Measurements from ENCODE around the gene BAG3.
A peak's percentile ranks its signal among the peaks of the same experiment; 100 is the strongest.

Gene BAG3

GRCh38 chr10:119652361-119652730, 1.2 kb downstream of the BAG3 start:
- DNase-seq (ENCODE audit: extremely low read depth, insufficient read length), result no peak
- TF ChIP-seq, protein P1, sequence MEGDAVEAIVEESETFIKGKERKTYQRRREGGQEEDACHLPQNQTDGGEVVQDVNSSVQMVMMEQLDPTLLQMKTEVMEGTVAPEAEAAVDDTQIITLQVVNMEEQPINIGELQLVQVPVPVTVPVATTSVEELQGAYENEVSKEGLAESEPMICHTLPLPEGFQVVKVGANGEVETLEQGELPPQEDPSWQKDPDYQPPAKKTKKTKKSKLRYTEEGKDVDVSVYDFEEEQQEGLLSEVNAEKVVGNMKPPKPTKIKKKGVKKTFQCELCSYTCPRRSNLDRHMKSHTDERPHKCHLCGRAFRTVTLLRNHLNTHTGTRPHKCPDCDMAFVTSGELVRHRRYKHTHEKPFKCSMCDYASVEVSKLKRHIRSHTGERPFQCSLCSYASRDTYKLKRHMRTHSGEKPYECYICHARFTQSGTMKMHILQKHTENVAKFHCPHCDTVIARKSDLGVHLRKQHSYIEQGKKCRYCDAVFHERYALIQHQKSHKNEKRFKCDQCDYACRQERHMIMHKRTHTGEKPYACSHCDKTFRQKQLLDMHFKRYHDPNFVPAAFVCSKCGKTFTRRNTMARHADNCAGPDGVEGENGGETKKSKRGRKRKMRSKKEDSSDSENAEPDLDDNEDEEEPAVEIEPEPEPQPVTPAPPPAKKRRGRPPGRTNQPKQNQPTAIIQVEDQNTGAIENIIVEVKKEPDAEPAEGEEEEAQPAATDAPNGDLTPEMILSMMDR (IDR thresholded peaks at IDR 0.05; ENCODE audit: insufficient read depth, low read length, poor library complexity, severe bottlenecking), result peak; percentile 17

GRCh38 chr10:119653209-119653608, 2.0 kb downstream of the BAG3 start:
- H3K27me3 ChIP-seq (replicated peaks; ENCODE audit: control insufficient read depth, insufficient read depth, low read length), result no peaks in the 10 kb centered on the region
- no peak overlapping the region for H3K4me3 ChIP-seq (replicated peaks; ENCODE audit: low read depth, low read length)
- H3K36me3 ChIP-seq (ENCODE audit: control insufficient read depth, insufficient read depth, low read length), result no peaks in the 10 kb centered on the region; the same call in 1 of the 2 replicates
- DNase-seq (ENCODE audit: extremely low read depth, insufficient read length), result no peak
- TF ChIP-seq, protein P1 (IDR thresholded peaks at IDR 0.05; ENCODE audit: insufficient read depth, low read length, poor library complexity, severe bottlenecking), result no peak

More at GRCh38 chr10:119652361-119652730, 1.2 kb downstream of the BAG3 start:
- Histone ChIP-seq H3K4me3 (replicated peaks; ENCODE audit: low read depth, low read length) (peak overlapping the region; percentile 64), H3K27me3 (replicated peaks; ENCODE audit: control insufficient read depth, insufficient read depth, low read length) (no peaks in the 10 kb centered on the region), H3K36me3 (ENCODE audit: control insufficient read depth, insufficient read depth, low read length) (no peaks in the 10 kb centered on the region; the same call in 1 of the 2 replicates)

DNA sequence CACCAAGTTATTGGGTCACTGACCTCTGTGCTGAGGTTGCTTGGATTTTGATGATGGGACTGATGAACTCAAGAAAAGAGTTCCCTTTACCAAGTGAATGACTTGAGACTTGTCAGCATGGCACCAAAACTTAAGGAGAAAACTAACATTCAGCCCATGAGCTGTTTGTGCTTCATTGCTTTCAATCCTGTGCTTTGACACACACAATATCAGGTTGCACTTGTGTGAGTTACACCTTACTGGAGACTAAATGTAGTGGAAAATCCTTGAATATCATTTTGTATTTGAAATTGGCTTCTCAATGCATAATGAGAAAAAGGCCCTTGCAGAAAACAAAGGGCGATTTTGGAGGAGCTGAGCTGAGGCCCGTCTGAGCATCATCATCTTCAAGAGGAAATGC, 2.7 kb downstream of the BAG3 start:
- Histone ChIP-seq H3K36me3 (ENCODE audit: control insufficient read depth, insufficient read depth, low read length) (no peaks in the 10 kb centered on the region; the same call in 1 of the 2 replicates), H3K4me3 (replicated peaks; ENCODE audit: low read depth, low read length) (no peak overlapping the region), H3K27me3 (replicated peaks; ENCODE audit: control insufficient read depth, insufficient read depth, low read length) (no peaks in the 10 kb centered on the region)
- DNase-seq (ENCODE audit: extremely low read depth, insufficient read length), result no peak
- TF ChIP-seq, protein P1 (IDR thresholded peaks at IDR 0.05; ENCODE audit: insufficient read depth, low read length, poor library complexity, severe bottlenecking), result no peak

GRCh38 chr10:119654540-119654939, 3.4 kb downstream of the BAG3 start:
- TF ChIP-seq, protein P1 (IDR thresholded peaks at IDR 0.05; ENCODE audit: insufficient read depth, low read length, poor library complexity, severe bottlenecking), result no peak
- Histone ChIP-seq H3K4me3 (replicated peaks; ENCODE audit: low read depth, low read length) (no peak overlapping the region), H3K36me3 (ENCODE audit: control insufficient read depth, insufficient read depth, low read length) (no peaks in the 10 kb centered on the region; the same call in 1 of the 2 replicates), H3K27me3 (replicated peaks; ENCODE audit: control insufficient read depth, insufficient read depth, low read length) (no peaks in the 10 kb centered on the region)
- DNase-seq (ENCODE audit: extremely low read depth, insufficient read length), result no peak

- TF ChIP-seq, protein P1 (IDR thresholded peaks at IDR 0.05; ENCODE audit: insufficient read depth, low read length, poor library complexity, severe bottlenecking), result no peak
- Histone ChIP-seq H3K4me3 (replicated peaks; ENCODE audit: low read depth, low read length) (no peak overlapping the region), H3K36me3 (ENCODE audit: control insufficient read depth, insufficient read depth, low read length) (no peaks in the 10 kb centered on the region; the same call in 1 of the 2 replicates), H3K27me3 (replicated peaks; ENCODE audit: control insufficient read depth, insufficient read depth, low read length) (no peaks in the 10 kb centered on the region)
- DNase-seq (ENCODE audit: extremely low read depth, insufficient read length), result no peak
Measured at GRCh38 chr10:119655566-119656001, 4.4 kb downstream of the BAG3 start.

DNA sequence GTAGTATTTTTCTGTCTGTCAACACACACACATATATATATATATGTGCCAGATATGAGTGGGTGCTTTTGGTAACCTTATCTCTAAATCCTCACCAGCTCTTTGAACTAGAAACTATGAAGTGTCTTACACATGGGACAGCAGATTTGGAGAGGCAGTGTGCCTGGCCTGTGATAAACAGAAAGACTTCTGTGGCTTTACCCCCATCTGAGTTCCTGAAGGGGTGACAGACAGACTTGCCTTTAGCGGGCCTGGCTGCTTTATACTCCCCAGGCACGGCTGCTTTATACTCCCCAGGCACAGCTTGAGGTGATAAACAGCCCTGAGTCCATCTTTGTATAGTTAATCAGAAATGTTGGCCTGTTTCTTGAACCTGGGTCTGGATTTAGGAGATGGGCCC, 5.6 kb downstream of the BAG3 start:
- TF ChIP-seq, protein P1 (IDR thresholded peaks at IDR 0.05; ENCODE audit: insufficient read depth, low read length, poor library complexity, severe bottlenecking), result no peak
- H3K4me3 ChIP-seq (replicated peaks; ENCODE audit: low read depth, low read length), result no peak overlapping the region
- H3K36me3 ChIP-seq (ENCODE audit: control insufficient read depth, insufficient read depth, low read length), result no peaks in the 10 kb centered on the region; the same call in 1 of the 2 replicates
- no peak for DNase-seq (ENCODE audit: extremely low read depth, insufficient read length)
- H3K27me3 ChIP-seq (replicated peaks; ENCODE audit: control insufficient read depth, insufficient read depth, low read length), result no peaks in the 10 kb centered on the region

Data from GM06990 (cell line).